Non-pigmented ciliary epithelial cell (primary cell): ENCODE results near the gene CCNY.
"Not testable (repeated sequence)": the region's sequence is repeated elsewhere in the genome, so short reads cannot be mapped to it uniquely, and the experiment has no call there.

Experiments
- DNase-seq: peaks from one replicate; pipeline ENCODE4 v3.0.0-alpha.2; 2010; ENCODE audit warnings: low read depth

CCNY gene

DNA sequence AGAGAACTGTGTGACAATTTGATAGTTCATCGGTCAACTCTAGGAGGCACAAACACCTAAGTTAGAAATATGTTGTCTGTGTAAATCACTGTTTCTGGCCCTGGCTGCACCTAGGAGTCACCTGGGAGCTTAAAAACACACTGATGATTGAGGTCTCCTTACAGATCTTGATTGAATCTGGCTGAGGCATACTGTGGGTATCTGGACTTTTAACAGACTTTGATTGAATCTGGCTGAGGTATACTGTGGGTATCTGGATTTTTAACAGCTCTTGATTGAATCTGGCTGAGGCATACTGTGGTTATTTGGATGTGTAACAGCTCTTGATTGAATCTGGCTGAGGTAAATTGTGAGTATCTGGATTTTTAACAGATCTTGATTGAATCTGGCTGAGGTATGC is 181.9 kb downstream of the CCNY start:
- DNase-seq, result not testable (repeated sequence)

GRCh38 chr10:35520996-35521395 is 184.7 kb downstream of the CCNY start:
- no peak for DNase-seq

DNA sequence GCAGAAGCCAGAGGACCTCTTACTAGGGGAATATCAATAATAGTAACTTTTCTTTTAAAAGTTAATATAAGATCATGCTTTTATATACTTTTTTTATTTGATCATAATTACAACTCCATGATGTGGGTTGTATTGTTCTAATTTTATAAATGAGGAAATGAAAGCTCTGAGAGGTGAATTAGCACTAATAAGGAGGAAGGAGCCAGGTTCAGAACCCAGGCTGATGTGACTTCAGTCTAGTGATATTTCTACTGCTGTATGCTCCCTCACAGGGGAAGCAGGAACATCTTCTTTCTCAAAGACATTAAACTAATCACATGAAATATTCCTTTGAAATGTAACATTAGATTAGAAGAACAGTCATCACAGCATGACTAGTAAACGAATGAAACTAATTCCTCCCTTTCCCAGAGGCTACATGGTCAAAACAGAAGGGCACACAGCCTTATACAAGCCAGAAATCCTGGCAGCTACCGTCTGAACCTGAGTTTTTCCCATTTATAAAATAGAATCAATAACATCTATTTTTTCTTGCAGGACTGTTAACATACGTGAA is 187.4 kb downstream of the CCNY start:
- no peak for DNase-seq

GRCh38 chr10:35526746-35527145 is 190.4 kb downstream of the CCNY start:
- no peak for DNase-seq

GRCh38 chr10:35532141-35532540 is 195.8 kb downstream of the CCNY start:
- no peak for DNase-seq

GRCh38 chr10:35533565-35533964 is 197.3 kb downstream of the CCNY start:
- no peak for DNase-seq

DNA sequence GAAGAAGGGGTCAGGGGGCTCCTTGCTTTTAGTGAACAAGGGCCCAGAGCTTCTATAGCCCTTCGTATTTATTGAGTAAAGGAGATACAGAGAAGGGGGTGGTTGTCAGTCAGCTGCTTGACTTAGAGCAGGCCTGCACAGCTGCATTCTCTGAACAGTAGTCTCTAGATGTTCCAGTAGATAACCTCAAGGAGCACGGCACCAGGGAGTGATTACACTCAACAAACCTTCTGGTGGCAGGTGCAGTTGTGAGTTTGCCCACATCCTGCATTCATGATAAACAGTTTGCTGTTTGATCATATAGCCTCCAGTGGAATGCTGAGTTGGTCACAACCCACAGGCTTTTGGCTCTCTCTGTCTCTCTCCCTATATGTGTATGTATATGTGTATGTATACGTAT is 198.8 kb downstream of the CCNY start:
- DNase-seq, result no peak

DNA sequence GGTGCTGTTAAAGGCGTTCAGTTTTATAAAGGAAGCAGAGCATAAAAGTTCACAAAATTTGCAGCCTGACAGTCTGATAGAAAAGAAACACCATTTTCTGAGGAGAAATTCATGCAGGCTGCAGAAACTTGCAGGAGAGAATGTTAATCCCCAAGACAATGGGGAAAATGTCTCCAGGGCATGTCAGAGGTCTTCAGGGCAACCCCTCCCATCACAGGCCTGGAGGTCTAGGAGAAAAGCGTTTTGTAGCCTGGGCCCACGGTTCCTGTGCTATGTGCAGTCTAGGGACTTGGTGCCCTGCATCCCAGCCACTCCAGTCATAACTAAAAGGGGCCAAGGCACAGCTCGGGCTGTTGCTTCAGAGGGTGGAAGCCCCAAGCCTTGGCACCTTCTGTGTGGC is 200.5 kb downstream of the CCNY start:
- no peak for DNase-seq

DNA sequence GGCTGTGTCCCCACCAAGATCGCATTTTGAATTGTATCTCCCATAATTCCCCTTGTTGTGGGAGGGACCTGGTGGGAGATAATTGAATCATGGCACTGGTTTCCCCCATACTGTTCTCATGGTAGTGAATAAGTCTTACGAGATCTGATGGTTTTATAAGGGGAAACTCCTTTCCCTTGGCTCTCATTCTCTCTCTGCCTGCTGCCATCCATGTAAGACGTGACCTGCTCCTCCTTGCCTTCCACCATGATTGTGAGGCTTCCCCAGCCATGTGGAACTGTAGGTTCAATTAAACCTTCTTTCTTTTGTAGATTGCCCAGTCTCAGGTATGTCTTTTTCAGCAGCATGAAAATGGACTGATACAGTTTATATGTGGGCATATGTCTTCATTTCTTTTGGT is 201.6 kb downstream of the CCNY start:
- not testable (repeated sequence) for DNase-seq

DNA sequence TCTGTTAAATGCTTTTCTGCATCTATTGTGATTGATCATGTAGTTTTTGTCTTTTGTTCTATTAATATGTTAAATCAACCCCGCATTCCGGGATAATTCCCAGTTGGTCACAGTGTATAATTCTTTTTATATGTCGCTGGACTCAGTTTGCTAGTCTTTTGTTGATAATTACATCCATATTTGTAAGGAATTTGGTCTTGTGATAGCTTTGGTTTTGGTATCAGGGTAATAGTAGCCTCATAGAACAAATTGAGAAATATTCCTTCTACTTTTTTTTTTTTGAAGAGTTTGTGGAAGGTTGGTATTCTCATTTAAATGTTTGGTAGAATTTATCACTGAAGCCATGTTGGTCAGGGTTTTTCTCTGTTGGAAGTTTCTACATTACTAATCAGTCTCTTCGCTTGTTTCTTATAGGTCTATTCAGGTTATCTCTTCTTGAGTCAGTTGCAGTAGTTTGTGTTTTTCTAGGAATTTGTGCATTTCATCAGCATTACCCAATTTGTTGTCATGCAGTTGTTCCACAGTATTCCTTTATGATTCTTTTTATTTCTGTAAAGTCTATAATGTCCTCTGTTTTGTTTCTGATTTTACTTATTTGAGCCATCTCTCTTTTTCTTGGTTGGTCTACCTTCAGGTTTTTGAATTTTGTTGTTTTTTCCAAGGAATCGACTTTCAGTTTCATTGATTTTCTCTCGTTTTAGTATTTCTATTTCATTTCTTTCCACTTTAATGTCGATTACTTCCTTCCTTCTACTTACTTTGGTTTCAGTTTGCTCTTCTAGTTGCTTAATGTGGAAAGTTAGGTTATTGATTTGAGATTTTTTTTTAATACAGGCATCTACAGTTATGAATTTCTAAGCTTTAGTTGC is 204.2 kb downstream of the CCNY start:
- no peak for DNase-seq

- DNase-seq, result no peak
Observed at GRCh38 chr10:35541720-35542119, 205.4 kb downstream of the CCNY start.

- no peak for DNase-seq
Observed at GRCh38 chr10:35542303-35542702, 206.0 kb downstream of the CCNY start.

DNA sequence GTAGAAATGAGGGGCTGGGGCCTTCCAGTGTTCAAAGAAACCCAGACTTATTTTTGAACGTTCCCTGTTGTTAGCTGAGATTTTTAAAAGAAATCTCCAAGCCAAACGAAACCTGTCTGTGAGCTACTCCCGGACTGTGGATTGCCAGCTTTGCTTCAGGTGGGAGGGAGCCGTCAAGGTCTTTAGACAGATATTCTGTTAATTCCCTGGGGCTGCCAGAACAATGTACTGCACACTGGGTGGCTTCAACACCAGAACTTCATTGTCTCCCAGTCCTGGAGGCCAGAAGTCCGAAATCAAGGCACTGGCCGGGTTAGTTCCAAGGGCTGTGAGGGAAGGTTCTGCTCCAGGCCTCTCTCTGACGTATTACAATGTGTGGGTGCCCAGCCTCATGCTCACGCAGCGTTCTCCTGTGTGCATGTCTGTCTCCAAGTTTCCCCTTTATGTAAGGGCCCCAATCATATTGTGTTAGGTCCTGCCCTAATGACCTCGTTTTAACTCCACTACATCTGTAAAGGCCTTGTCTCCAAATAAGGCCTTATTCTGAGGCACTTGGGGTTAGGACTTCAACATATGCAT is 208.9 kb downstream of the CCNY start:
- no peak for DNase-seq

GRCh38 chr10:35545878-35546590 is 209.7 kb downstream of the CCNY start:
- DNase-seq, result no peak

DNA sequence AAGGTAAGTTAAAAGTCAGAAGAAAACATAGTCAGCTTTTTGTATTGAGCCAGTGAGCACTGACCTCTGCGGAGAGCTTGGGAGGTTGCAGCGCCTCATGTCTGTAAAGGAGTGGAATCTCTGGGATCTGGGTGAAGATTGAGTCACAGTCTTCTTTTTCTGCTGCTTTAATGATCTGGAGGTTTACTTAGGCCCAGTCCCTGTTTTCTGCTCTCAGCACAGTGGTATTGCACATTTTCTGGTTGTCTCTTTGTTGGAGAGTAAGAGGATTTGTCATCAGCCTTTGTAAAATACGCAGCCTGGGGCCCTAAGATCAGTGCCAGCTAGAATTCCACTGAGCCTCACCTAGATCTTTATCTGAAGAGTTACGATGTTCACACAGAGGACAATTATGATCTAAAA is 210.5 kb downstream of the CCNY start:
- no peak for DNase-seq

DNA sequence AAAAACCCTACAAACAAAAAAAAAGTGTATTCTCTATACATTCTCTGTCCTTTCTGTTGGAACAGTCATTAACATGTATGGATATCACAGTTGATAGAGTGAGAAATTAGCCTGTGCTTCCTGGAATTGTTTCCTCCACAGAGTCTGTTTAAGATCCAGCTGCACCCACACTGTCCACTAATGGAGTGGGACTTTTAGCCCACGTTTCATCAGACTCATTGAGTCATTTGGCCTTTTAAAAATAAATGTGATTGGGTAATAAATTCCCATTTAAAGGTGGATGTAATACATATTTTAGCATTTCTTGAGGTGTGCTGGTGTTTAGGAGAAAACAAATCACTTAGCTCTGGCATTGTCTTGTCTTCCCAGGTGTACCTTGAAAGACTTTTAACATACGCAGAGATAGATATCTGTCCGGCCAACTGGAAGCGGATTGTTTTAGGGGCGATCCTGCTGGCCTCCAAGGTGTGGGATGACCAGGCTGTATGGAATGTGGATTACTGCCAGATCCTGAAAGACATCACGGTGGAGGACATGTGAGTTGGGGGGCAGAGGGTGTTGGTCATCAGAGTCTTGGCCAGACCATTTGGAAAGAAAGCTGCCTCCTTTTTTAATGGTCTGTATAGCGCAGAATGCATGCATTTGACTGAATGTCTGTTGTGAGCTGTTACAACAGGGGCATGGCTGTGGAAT is 216.5 kb downstream of the CCNY start:
- DNase-seq, result no peak

DNA sequence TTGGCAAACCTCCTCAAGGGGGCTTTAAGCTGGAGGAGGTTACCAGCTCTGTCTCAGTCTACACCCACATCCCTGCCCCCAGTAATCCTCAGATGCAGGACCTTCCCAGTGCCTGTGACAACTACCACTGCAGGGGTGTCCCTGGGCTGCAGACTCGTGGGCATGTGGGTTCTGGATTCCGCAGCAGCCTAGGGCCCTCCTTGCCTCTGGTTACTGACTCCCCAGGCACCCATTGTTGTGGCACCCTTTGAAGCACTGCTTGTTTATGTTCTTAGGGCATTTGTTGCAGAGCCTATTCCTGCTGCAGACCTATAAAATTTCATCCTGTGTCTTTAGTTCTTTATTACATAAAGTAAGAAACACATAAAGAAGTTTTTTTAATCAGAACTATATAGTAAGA is 217.7 kb downstream of the CCNY start:
- no peak for DNase-seq

DNA sequence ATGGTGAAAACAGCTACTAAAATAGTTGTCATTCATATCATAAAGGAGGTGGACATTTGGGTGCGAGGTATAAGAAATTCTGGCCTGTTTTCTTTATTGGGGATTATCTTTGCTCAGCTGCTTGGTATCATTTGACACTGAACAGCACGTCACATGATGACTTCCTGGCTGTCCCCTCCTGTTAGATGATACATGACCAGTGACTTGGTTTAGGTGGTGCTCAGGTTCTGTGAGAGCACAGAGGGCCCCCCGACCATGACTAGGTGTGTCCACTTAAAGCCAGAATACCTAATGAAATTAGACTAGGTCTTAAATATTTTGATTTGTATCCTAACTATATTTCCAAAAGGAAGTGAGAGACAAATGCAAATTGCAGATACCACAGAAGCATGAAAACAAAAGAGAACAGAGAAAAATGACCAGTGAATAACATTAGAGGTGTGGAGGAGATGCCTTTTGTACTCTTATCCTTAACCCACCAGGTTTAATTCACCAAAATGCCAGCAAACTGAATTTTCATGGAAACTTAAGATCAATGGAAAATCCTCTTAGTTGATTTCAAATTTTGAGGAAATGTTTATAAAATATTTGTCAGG is 218.2 kb downstream of the CCNY start:
- DNase-seq, result no peak

DNA sequence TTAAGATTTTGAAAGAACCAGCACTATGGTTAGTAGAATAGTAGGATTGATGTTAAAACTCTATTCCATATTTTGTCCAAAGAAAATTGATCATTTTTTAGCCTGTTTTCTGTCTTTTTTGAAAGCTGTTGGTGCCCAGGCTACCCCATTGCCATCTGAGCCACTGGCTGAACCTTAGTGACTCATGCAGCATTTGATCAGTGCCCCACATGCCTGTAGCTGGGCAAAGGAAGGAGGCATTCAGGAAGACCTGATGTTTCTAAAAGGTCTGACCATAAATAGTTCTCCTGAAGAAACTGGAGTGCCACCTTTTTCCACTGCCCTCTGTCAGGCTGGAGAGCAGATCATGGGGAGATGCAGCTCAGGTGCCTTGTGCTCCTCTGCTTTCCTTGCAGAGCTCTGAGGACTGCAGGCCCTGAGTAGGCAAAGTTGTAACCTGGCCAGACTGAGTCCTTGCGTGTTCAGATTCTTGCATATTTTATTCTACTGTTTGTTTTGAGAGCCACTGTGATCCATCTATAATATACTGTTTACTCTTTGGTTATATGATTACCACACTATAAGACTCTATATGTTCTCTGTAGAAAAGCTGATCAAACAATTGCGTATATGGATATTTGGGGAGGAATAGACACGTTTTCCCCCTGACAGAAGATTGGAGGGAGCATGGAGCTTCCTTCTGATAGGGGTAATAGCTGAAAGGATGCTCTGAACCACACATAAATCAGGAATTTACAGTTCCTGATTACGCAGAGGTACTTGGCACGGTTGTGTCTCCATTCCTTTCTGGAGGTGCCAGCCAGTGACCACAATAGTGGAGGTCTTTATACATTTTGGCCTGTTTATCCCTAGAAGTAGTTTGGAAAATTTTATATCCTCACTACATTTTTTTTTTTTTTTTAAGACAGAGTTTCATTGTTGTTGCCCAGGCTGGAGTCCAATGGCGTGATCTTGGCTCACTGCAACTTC is 219.9 kb downstream of the CCNY start:
- no peak for DNase-seq

DNA sequence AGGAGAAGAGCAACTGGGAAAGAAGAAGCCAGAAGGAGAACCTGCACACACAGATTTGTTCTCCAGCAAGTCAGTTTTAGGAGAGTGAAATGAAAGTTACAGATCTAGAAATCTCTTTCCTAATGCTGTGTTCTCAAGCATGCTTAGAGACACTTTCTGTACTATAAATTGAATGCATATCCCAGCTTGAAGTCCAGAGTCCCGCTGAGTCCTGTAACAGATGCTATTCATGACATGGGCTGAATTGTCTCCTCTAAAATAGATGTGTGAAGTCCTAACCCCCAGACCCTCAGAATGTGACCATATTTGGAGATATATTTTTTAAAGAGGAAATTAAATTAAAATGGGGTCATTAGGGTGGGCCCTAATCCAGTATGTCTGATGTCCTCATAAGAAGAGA is 222.0 kb downstream of the CCNY start:
- no peak for DNase-seq

DNA sequence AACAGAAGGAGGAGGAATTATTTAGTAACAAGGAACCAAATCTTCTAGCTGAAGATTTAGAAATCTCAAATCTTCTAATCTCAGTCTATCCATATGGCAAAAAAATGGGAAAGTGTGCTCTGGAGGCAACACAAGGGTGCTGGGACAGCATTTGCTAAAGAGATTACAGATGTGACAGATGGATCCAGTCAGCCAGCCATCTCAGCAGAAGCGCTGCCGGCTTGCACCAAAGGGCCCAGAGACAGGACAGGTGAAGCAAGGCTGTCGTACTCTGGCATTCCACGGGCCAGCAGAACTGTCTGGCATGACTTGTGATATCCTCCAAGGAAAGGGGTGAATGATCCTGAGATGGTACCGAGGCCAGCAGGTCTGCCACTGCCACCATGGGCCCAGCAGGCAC is 223.1 kb downstream of the CCNY start:
- no peak for DNase-seq
